OCI-LY3 (cell line): Measurements from ENCODE around the gene DPP6.

Source experiments
- H2AFZ ChIP-seq: fragments of 200-600, 300-600 bp; shearing (Covaris generic); 2 replicates; pipeline ENCODE4 v1.6.0; 2014; ENCODE audit warnings: antibody characterized with exemption, low read depth, low read length
- H3K27ac ChIP-seq: fragments of 200-600, 300-600 bp; sonication (generic); 2 replicates; pipeline ENCODE4 v1.5.1; 2014; ENCODE audit warnings: mild to moderate bottlenecking, low read length, moderate library complexity, mixed read lengths
- H3K27me3 ChIP-seq: fragments of 200-600, 300-600 bp; sonication (generic); 2 replicates; pipeline ENCODE4 v1.6.1; 2014; ENCODE audit warnings: low read depth, low read length, mixed read lengths
- H3K36me3 ChIP-seq: fragments of 200-600, 300-600 bp; sonication (generic); replicated peaks from 2 replicates; pipeline ENCODE3; 2014; ENCODE audit warnings: low read depth, low read length, mixed read lengths
- H3K4me1 ChIP-seq: fragments of 300-600, 200-600 bp; sonication (generic); 2 replicates; pipeline ENCODE4 v1.6.1; 2014; ENCODE audit warnings: low read length, mixed read lengths
- H3K4me2 ChIP-seq: fragments of 200-600, 300-600 bp; sonication (generic); 2 replicates; pipeline ENCODE4 v1.6.1; 2014; ENCODE audit warnings: low read length, mixed read lengths
- H3K4me3 ChIP-seq: fragments of 300-600, 200-600 bp; sonication (generic); 2 replicates; pipeline ENCODE4 v1.5.1; 2014; ENCODE audit warnings: antibody characterized with exemption, mild to moderate bottlenecking, low read length, moderate library complexity
- H3K79me2 ChIP-seq: fragments of 300-600, 200-600 bp; shearing (Covaris generic); 2 replicates; pipeline ENCODE4 v1.6.1; 2014; ENCODE audit warnings: mild to moderate bottlenecking, low read length, mixed read lengths
- H3K9ac ChIP-seq: fragments of 300-600, 200-600 bp; shearing (Covaris generic); 2 replicates; pipeline ENCODE4 v1.6.0; 2014; ENCODE audit warnings: mild to moderate bottlenecking, low read length, moderate library complexity
- H3K9me3 ChIP-seq: fragments of 200-600, 300-600 bp; shearing (Covaris generic); 2 replicates; pipeline ENCODE4 v1.6.1; 2014; ENCODE audit warnings: low read length, mixed read lengths; ENCODE audit not compliant: insufficient read depth
- H4K20me1 ChIP-seq: fragments of 200-600, 300-600 bp; sonication (generic); 2 replicates; pipeline ENCODE4 v1.6.1; 2016; ENCODE audit warnings: low read length, mixed read lengths; ENCODE audit not compliant: insufficient read depth
- EZH2phosphoT487 ChIP-seq: fragments of 200-600 bp; shearing (Covaris generic); IDR thresholded peaks from 2 replicates; pipeline ENCODE4 v1.6.1; 2018; ENCODE audit warnings: antibody characterized with exemption, mixed run types, low read depth
- TF ChIP-seq, protein P1 (sequence below): fragments of 200-600, 300-600 bp; sonication (generic); IDR thresholded peaks from 2 replicates; pipeline ENCODE4 v1.5.1; 2014; ENCODE audit warnings: antibody characterized with exemption, low read length, low read depth

DPP6 gene

GRCh38 chr7:154746571-154747360, 694.6 kb downstream of the DPP6 start:
- no peak overlapping the region for H3K9ac ChIP-seq
- TF ChIP-seq, protein P1, sequence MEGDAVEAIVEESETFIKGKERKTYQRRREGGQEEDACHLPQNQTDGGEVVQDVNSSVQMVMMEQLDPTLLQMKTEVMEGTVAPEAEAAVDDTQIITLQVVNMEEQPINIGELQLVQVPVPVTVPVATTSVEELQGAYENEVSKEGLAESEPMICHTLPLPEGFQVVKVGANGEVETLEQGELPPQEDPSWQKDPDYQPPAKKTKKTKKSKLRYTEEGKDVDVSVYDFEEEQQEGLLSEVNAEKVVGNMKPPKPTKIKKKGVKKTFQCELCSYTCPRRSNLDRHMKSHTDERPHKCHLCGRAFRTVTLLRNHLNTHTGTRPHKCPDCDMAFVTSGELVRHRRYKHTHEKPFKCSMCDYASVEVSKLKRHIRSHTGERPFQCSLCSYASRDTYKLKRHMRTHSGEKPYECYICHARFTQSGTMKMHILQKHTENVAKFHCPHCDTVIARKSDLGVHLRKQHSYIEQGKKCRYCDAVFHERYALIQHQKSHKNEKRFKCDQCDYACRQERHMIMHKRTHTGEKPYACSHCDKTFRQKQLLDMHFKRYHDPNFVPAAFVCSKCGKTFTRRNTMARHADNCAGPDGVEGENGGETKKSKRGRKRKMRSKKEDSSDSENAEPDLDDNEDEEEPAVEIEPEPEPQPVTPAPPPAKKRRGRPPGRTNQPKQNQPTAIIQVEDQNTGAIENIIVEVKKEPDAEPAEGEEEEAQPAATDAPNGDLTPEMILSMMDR = no peak
- TF ChIP-seq EZH2phosphoT487 = no peak
- H4K20me1 ChIP-seq = no peaks in the 10 kb centered on the region
- no peaks in the 10 kb centered on the region for H3K36me3 ChIP-seq
- H3K4me2 ChIP-seq = no peak overlapping the region
- H3K9me3 ChIP-seq = no peaks in the 10 kb centered on the region
- H3K4me3 ChIP-seq = no peak overlapping the region
- H3K27me3 ChIP-seq = peaks cover 25% of the 10 kb centered on the region
- H3K4me1 ChIP-seq = no peaks in the 10 kb centered on the region
- H3K27ac ChIP-seq = no peak overlapping the region
- no peak overlapping the region for H2AFZ ChIP-seq
- H3K79me2 ChIP-seq = no peaks in the 10 kb centered on the region

DNA sequence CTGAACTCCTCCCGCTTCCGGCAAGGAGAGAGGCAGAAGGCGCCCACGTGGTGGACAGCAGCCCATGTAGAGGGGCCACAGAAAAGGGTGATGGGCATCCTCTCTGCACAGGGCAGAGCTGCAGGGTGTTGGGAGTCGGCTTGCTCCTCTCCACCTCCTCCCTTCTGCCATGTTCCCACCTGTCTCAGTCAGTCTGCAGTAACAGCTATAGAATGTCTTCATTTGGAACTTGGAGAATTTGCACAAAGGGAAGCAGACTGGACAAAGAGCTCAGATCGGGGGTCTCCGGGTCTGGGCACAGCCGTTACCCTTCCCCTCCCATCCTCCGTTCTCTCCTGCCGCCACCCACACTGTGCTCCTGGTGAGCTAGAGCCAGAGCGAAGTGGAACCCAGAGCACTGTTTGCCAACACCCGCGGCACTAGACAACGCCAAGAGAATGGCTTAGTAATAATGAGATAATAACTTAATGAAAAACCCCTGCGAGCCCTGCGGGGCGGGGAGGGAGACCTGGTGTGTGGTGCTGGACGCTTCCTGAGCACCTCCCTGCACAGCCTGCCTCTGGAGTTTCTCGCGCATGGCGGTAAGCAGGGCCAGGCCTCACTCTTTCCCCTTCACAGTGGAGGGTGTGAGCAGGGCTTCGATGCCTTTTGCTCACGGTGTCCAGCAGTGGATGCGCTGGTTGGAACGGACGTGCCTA, 696.0 kb downstream of the DPP6 start:
- no peaks in the 10 kb centered on the region for H3K79me2 ChIP-seq
- no peaks in the 10 kb centered on the region for H4K20me1 ChIP-seq
- no peak overlapping the region for H3K27ac ChIP-seq
- H3K36me3 ChIP-seq = no peaks in the 10 kb centered on the region
- H3K4me3 ChIP-seq = no peak overlapping the region
- TF ChIP-seq, protein P1 = no peak
- no peak for TF ChIP-seq EZH2phosphoT487
- no peaks in the 10 kb centered on the region for H3K4me1 ChIP-seq
- no peak overlapping the region for H3K4me2 ChIP-seq
- H2AFZ ChIP-seq = no peak overlapping the region
- H3K9ac ChIP-seq = no peak overlapping the region
- H3K27me3 ChIP-seq = peaks cover 16% of the 10 kb centered on the region
- H3K9me3 ChIP-seq = no peaks in the 10 kb centered on the region

DNA sequence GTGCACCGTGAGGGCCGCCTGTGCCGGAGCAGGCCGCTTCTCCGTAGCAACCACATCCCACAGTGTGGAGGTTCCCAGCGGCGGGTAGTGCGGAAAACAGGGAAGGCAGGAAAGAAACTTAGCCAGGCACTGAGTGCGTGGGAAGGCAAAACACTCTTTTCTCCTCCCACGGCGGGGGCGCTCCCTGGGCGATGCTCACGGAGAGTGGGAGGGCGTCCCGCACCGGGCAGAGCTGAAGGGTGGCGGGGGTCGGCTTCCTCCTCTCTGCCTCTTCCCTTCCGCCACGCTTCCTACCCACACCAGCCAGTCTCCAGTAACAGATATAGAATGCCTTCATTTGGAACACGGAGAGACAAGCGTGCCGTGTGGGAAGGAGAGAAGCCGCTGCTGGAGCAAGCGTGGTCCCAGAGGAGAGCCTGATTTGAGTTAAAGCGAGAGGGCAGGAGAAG, 698.2 kb downstream of the DPP6 start:
- H3K9ac ChIP-seq = no peak overlapping the region
- no peak overlapping the region for H3K4me3 ChIP-seq
- no peaks in the 10 kb centered on the region for H4K20me1 ChIP-seq
- H3K79me2 ChIP-seq = no peaks in the 10 kb centered on the region
- no peak overlapping the region for H3K27ac ChIP-seq
- peaks cover 16% of the 10 kb centered on the region for H3K27me3 ChIP-seq
- H2AFZ ChIP-seq = no peak overlapping the region
- no peaks in the 10 kb centered on the region for H3K36me3 ChIP-seq
- H3K4me1 ChIP-seq = no peaks in the 10 kb centered on the region
- TF ChIP-seq, protein P1 = no peak
- TF ChIP-seq EZH2phosphoT487 = no peak
- no peaks in the 10 kb centered on the region for H3K9me3 ChIP-seq
- H3K4me2 ChIP-seq = no peak overlapping the region

- Histone ChIP-seq H3K9me3 (no peaks in the 10 kb centered on the region), H3K79me2 (no peaks in the 10 kb centered on the region), H3K4me3 (no peak overlapping the region), H3K36me3 (no peaks in the 10 kb centered on the region), H3K27me3 (no peaks in the 10 kb centered on the region), H3K27ac (no peak overlapping the region), H3K4me1 (no peaks in the 10 kb centered on the region), H4K20me1 (no peaks in the 10 kb centered on the region), H3K4me2 (no peak overlapping the region), H3K9ac (no peak overlapping the region), H2AFZ (no peak overlapping the region)
- no peak for TF ChIP-seq EZH2phosphoT487
- TF ChIP-seq, protein P1 = no peak
Observed at GRCh38 chr7:154753226-154753625, 701.0 kb downstream of the DPP6 start.
